Neural progenitor cell (in vitro differentiated cells): ENCODE results near the gene SHROOM4.

Source experiments
- EZH2 ChIP-seq: fragments of 200-600 bp; sonication (generic); IDR thresholded peaks from 2 replicates; pipeline ENCODE4 v1.6.1; 2017; ENCODE audit warnings: antibody characterized with exemption, mild to moderate bottlenecking, moderate library complexity
- EZH2phosphoT487 ChIP-seq: fragments of 200-600 bp; sonication (generic); IDR thresholded peaks from 2 replicates; pipeline ENCODE4 v1.6.1; 2017; ENCODE audit warnings: antibody characterized with exemption
- TF ChIP-seq, protein P1 (sequence below): fragments of 200-600 bp; sonication (generic); IDR thresholded peaks from 2 replicates; pipeline ENCODE4 v1.5.1; 2017; ENCODE audit warnings: antibody characterized with exemption, mild to moderate bottlenecking

DNA sequence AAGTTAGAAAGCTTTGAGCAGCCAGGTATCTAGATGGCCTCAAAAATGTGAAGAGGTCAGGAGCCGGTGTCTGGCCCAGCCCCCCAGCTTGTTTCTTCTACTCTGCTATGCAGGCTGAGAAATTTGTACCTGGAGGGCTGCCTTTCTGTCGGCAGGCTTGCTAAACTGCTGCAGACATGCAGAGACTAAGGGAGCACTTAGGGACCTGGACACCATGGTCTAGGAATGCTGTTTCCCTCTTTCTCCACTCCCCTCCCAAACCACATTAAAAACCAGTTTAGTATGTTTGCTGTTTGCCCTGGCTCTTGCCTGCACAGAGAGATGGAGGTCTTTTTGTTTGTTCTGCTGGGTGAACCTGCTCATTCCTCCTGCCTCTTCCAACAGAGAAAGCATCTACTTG, 186.3 kb downstream of the SHROOM4 start:
- TF ChIP-seq, protein P1, sequence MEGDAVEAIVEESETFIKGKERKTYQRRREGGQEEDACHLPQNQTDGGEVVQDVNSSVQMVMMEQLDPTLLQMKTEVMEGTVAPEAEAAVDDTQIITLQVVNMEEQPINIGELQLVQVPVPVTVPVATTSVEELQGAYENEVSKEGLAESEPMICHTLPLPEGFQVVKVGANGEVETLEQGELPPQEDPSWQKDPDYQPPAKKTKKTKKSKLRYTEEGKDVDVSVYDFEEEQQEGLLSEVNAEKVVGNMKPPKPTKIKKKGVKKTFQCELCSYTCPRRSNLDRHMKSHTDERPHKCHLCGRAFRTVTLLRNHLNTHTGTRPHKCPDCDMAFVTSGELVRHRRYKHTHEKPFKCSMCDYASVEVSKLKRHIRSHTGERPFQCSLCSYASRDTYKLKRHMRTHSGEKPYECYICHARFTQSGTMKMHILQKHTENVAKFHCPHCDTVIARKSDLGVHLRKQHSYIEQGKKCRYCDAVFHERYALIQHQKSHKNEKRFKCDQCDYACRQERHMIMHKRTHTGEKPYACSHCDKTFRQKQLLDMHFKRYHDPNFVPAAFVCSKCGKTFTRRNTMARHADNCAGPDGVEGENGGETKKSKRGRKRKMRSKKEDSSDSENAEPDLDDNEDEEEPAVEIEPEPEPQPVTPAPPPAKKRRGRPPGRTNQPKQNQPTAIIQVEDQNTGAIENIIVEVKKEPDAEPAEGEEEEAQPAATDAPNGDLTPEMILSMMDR: no peak
- TF ChIP-seq EZH2 (no peak), EZH2phosphoT487 (no peak)
